ENCODE data around the gene PTPN13.

The PTPN13 gene

DNA sequence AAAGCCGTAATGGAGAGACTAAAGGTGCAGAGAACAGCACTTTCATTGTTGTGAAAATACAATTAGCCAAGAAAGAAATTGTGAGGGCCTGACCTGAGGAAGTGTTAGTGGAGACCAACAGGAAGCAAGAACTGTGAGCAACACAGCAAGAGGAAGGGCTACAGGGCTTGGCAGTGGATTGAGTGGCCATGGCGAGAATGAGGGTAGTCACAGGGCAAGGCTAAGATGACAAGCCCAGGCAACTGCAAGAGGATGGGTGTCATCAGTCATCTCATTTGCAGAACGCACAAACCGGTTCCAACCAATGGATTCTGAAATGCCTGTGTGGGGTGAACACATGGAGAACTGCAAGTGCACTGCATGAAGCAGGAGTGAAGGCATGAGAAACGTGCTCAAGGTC lies 251.5 kb downstream of the PTPN13 start:
- no peak for DNase-seq (ENCODE audit: low spot score in 2 of 2)
- H3K27ac Mint-ChIP-seq: no peak overlapping the region

DNA sequence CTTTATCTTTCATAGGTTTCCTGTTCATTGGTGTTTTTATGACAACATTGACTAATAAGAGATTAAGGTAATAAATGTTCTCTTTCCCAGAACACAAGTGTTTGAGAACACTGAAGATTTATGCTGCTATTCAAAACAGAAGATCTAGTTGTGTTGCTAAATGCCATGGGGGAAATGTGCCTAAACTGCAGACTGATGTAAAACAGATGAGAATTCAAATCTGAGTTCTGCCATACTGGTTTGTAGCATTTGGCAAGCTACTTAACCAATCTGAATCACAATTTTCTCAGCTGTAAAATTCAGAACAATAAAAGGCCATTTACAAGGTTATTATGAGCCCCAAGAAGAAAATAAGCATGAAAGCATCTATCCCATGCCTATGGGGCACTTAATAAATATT lies 252.8 kb downstream of the PTPN13 start:
- H3K4me3 Mint-ChIP-seq: no peak overlapping the region
- no peaks in the 10 kb centered on the region for H3K36me3 Mint-ChIP-seq
- H3K27ac Mint-ChIP-seq: no peak overlapping the region
- peaks cover 9% of the 10 kb centered on the region for H3K27me3 Mint-ChIP-seq
- no peaks in the 10 kb centered on the region for H3K9me3 Mint-ChIP-seq
- DNase-seq (ENCODE audit: low spot score in 2 of 2) (no peak), ATAC-seq (ENCODE audit: low read depth) (no peak)
- no peaks in the 10 kb centered on the region for H3K4me1 Mint-ChIP-seq

More for the DNA sequence above, 251.5 kb downstream of the PTPN13 start:
- H3K36me3 Mint-ChIP-seq: no peaks in the 10 kb centered on the region
- H3K9me3 Mint-ChIP-seq: no peaks in the 10 kb centered on the region
- H3K27me3 Mint-ChIP-seq: peaks cover 9% of the 10 kb centered on the region
- H3K4me3 Mint-ChIP-seq: no peak overlapping the region
- H3K4me1 Mint-ChIP-seq: no peaks in the 10 kb centered on the region
- ATAC-seq (ENCODE audit: low read depth): no peak

- no peak overlapping the region for H3K4me3 Mint-ChIP-seq
- DNase-seq (ENCODE audit: low spot score in 2 of 2) (no peak), ATAC-seq (ENCODE audit: low read depth) (no peak)
- no peaks in the 10 kb centered on the region for H3K4me1 Mint-ChIP-seq
- no peaks in the 10 kb centered on the region for H3K36me3 Mint-ChIP-seq
- H3K27me3 Mint-ChIP-seq: peaks cover 9% of the 10 kb centered on the region
- no peaks in the 10 kb centered on the region for H3K9me3 Mint-ChIP-seq
- H3K27ac Mint-ChIP-seq: no peak overlapping the region
These were observed 253.5 kb downstream of the PTPN13 start for GRCh38 chr4:86847571-86847970.

DNA sequence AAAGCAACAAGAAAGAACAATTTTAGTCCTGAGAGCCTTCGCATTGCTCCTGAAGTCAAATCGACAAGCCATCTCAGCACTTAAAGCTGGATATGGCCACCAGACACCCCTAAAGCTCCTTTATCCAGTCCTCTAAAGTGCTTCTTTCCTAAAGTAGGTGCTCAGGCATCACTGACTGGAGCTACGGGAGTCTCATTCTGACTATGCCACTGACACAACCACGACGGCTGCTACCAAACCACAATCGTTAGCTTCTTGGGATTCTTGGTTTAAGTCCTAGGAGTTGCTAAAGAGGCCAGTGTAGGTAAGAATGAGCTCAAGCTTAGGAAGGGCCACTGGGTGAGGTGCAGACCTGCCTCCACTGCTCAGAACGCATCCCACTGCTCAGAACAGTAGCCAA lies 254.0 kb downstream of the PTPN13 start:
- no peaks in the 10 kb centered on the region for H3K4me1 Mint-ChIP-seq
- H3K9me3 Mint-ChIP-seq: no peaks in the 10 kb centered on the region
- DNase-seq (ENCODE audit: low spot score in 2 of 2) (no peak), ATAC-seq (ENCODE audit: low read depth) (no peak)
- H3K4me3 Mint-ChIP-seq: no peak overlapping the region
- H3K36me3 Mint-ChIP-seq: no peaks in the 10 kb centered on the region
- no peak overlapping the region for H3K27ac Mint-ChIP-seq
- peaks cover 9% of the 10 kb centered on the region for H3K27me3 Mint-ChIP-seq

GRCh38 chr4:86848732-86849619 lies 254.9 kb downstream of the PTPN13 start, which contains the start of gene SLC10A6:
TSS of gene SLC10A6 (minus strand) at chr4:86849384. CDS start at chr4:86849115, 269 bp downstream.
- DNase-seq (ENCODE audit: low spot score in 2 of 2): no peak
- peaks cover 9% of the 10 kb centered on the region for H3K27me3 Mint-ChIP-seq
- H3K36me3 Mint-ChIP-seq: no peaks in the 10 kb centered on the region
- H3K4me3 Mint-ChIP-seq: no peak within 1 kb of the TSS
- no peak within 1 kb of the TSS for H3K27ac Mint-ChIP-seq
- no peak for ATAC-seq (ENCODE audit: low read depth)
- no peaks in the 10 kb centered on the region for H3K9me3 Mint-ChIP-seq
- no peaks in the 10 kb centered on the region for H3K4me1 Mint-ChIP-seq

DNA sequence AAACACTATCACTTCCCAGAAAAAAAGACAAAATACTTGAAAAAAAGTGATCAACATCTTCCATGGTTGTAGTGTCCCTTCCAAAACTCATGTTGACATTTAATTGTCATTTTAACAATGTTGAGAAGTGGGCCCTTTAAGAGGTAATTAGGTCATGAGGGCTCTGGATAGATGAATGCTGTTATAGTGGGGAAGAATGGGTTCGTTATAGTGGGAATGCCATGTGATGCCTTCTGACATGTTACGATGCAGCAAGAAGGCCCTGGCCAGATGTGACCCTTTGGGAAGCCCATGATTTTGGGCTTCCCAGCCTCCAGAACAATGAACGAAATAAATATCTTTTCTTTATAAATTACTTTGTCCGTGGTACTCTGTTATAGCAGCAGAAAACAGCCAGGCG lies 259.1 kb downstream of the PTPN13 start:
- no peaks in the 10 kb centered on the region for H3K36me3 Mint-ChIP-seq
- H3K9me3 Mint-ChIP-seq: no peaks in the 10 kb centered on the region
- H3K4me1 Mint-ChIP-seq: no peaks in the 10 kb centered on the region
- peaks cover 1% of the 10 kb centered on the region for H3K27me3 Mint-ChIP-seq
- DNase-seq (ENCODE audit: low spot score in 2 of 2) (no peak), ATAC-seq (ENCODE audit: low read depth) (no peak)
- H3K4me3 Mint-ChIP-seq: no peak overlapping the region
- H3K27ac Mint-ChIP-seq: no peak overlapping the region

- ATAC-seq (ENCODE audit: low read depth) (no peak), DNase-seq (ENCODE audit: low spot score in 2 of 2) (no peak)
- Mint-ChIP-seq H3K4me1 (no peaks in the 10 kb centered on the region), H3K4me3 (no peak overlapping the region), H3K36me3 (peaks cover 2% of the 10 kb centered on the region), H3K27me3 (no peaks in the 10 kb centered on the region), H3K9me3 (no peaks in the 10 kb centered on the region), H3K27ac (no peak overlapping the region)
These were observed 261.5 kb downstream of the PTPN13 start for GRCh38 chr4:86855572-86855971.

DNA sequence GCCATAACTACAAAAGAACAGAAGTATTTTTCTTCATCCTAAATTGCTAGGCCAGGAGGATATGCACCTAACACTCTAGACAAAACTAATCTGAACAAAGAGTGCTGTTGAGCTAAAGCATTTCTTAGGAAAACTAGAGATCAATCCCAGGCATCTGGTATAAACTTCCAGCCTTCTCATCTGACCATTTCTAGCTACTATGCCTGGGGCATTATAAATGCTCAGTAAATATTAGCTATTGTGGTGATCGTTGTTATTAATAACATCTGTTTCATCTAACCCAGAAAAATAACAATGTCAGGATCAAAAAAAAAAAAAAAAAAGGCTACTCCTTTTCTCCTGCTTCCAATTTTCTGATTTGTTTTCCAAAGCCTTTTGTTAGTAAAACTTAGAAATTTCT lies 262.8 kb downstream of the PTPN13 start:
- no peaks in the 10 kb centered on the region for H3K4me1 Mint-ChIP-seq
- no peaks in the 10 kb centered on the region for H3K27me3 Mint-ChIP-seq
- no peaks in the 10 kb centered on the region for H3K9me3 Mint-ChIP-seq
- H3K27ac Mint-ChIP-seq: no peak overlapping the region
- no peak for DNase-seq (ENCODE audit: low spot score in 2 of 2)
- ATAC-seq (ENCODE audit: low read depth): no peak
- H3K4me3 Mint-ChIP-seq: no peak overlapping the region
- H3K36me3 Mint-ChIP-seq: peaks cover 2% of the 10 kb centered on the region

DNA sequence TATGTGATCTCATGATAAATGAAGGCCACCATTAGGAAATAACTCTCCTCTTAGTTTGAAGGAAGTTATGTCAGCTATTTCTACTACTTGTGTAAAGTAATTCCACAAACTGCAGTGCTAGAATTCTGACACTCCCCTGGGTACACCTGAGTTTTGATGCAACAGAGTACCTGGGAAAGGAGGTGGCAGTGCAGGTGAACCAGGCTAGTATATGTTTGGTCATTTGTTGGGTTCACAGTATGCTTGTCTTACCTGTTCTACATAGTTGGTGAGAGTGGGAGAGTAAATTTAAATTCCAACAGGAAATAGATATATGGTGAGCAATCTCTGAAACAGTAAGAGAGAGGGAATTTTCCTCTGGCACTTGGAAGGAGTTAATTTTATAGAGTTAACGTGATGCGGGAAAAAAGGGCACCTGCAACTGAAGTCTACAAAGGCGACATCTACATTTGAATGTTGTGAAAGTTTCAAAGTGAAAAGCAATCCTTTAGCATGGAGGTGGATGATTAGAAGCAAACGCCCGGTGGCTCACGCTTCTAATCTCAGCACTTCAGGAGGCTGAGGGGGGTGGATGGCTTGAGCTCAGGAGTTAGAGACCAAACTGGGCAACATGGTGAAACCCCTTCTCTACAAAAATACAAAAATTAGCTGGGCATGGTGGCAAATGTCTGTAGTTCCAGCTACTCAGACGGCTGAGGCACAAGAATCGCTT lies 263.4 kb downstream of the PTPN13 start:
- Mint-ChIP-seq H3K27me3 (no peaks in the 10 kb centered on the region), H3K4me1 (no peaks in the 10 kb centered on the region), H3K4me3 (no peak overlapping the region), H3K27ac (no peak overlapping the region), H3K9me3 (no peaks in the 10 kb centered on the region), H3K36me3 (peaks cover 2% of the 10 kb centered on the region)
- no peak for ATAC-seq (ENCODE audit: low read depth)
- no peak for DNase-seq (ENCODE audit: low spot score in 2 of 2)

Measured in memory B cell (primary cell).